GM18867 (cell line): ENCODE measurements around the gene STAT4.
A peak's percentile ranks its signal among the peaks of the same experiment; 100 is the strongest.

Experiments used
- ATAC-seq: cut with Tn5 transposase; IDR thresholded peaks from one replicate; pipeline ENCODE4 v1.9.1; 2021; ENCODE audit warnings: mild to moderate bottlenecking, moderate library complexity; ENCODE audit not compliant: unreplicated experiment

The STAT4 gene

GRCh38 chr2:191048073-191048472 lies 102.7 kb downstream of the STAT4 start:
- no peak for ATAC-seq

GRCh38 chr2:191045141-191045540 lies 105.7 kb downstream of the STAT4 start:
- ATAC-seq = no peak

GRCh38 chr2:191043438-191043837 lies 107.4 kb downstream of the STAT4 start:
- no peak for ATAC-seq

- no peak for ATAC-seq
Measured at GRCh38 chr2:191041418-191042161, 109.2 kb downstream of the STAT4 start.

- no peak for ATAC-seq
Measured at GRCh38 chr2:191039616-191040015, 111.2 kb downstream of the STAT4 start.

- no peak for ATAC-seq
Measured at GRCh38 chr2:191038741-191039140, 112.1 kb downstream of the STAT4 start.

- ATAC-seq = no peak
Measured at GRCh38 chr2:191038241-191038725, 112.5 kb downstream of the STAT4 start.

GRCh38 chr2:191037351-191037750 lies 113.4 kb downstream of the STAT4 start:
- ATAC-seq = no peak

GRCh38 chr2:191036363-191036762 lies 114.4 kb downstream of the STAT4 start:
- no peak for ATAC-seq

- ATAC-seq = no peak
Measured at GRCh38 chr2:191032588-191033429, 118.0 kb downstream of the STAT4 start.

- no peak for ATAC-seq
Measured at GRCh38 chr2:191031256-191031655, 119.5 kb downstream of the STAT4 start.

GRCh38 chr2:191030521-191031154 lies 120.2 kb downstream of the STAT4 start:
- ATAC-seq = peak; percentile 95

GRCh38 chr2:191029280-191029950 lies 121.4 kb downstream of the STAT4 start:
- no peak for ATAC-seq

- no peak for ATAC-seq
Measured at GRCh38 chr2:191026377-191026776, 124.4 kb downstream of the STAT4 start.

- ATAC-seq = no peak
Measured at GRCh38 chr2:191025135-191025534, 125.7 kb downstream of the STAT4 start.

- ATAC-seq = no peak
Measured at GRCh38 chr2:191023235-191023679, 127.5 kb downstream of the STAT4 start.

- peak; percentile 25 for ATAC-seq
Measured at GRCh38 chr2:191020742-191021381, 129.9 kb downstream of the STAT4 start.

- ATAC-seq = peak; percentile 71
Measured at GRCh38 chr2:191020221-191020741, 130.5 kb downstream of the STAT4 start.

- no peak for ATAC-seq
Measured at GRCh38 chr2:191019376-191019775, 131.4 kb downstream of the STAT4 start.

- ATAC-seq = no peak
Measured at GRCh38 chr2:191018643-191019119, 132.1 kb downstream of the STAT4 start.
